ENCODE measurements around the gene CPT1B. TPM values are rescaled to one million over a fixed set of nuclear protein-coding genes. Genes with fewer than 3 reads are reported as not detected.

The CPT1B gene
- total and polyA plus RNA-seq, 2 of the 8 experiments (the other 6 are each of a cell fraction or from before 2014, with no cell fraction given), result 34.2 to 36.2 TPM

DNA sequence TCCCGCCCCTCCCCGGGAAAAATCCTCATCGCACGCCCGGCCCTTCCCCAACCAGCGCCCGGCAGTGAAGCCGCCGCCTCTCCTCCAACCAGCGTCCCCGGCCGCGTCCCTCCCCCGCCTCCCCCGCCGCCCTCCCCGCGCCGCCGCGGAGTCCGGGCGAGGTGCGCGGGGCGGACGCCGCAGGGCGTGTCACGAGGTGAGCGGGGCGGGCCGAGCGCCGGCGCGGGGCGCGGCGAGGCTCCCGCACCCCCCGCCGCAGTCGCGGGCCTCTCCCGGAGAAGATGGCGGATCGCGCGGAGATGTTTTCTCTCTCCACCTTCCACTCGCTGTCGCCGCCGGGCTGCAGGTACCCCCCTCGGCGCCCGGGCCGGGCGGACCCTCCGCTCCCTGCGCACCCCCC, 22.3 kb upstream of the CPT1B start, which contains the start of gene MAPK8IP2:
Gene MAPK8IP2, plus strand, starts transcription at position 256 of the 400 bp plus-strand sequence. Its CDS starts 26 bp downstream, at position 282.
- peak within 1 kb of the TSS; percentile 53 to 71 for H3K4me2 ChIP-seq (ENCODE audit: insufficient read depth in 1 of 2, low read depth in 2 of 2, low read length in 2 of 2)
- H3K36me3 ChIP-seq (ENCODE audit: control insufficient read depth in 2 of 4, insufficient read depth in 4 of 4, low read length in 3 of 4), result peaks cover 0 to 3% (median 0%) of the 10 kb centered on the region in 4 experiments; a peak in 1 of 8 replicates
- H3K27me3 ChIP-seq (replicated peaks in 1 of 4; ENCODE audit: control insufficient read depth in 3 of 4, extremely low read depth in 1 of 4, insufficient read depth in 3 of 4, low read length in 3 of 4), result peaks cover 54 to 80% (median 59%) of the 10 kb centered on the region in 4 experiments; a peak in 6 of 7 replicates
- H3K9ac ChIP-seq (replicated peaks in 1 of 4; ENCODE audit: extremely low read depth in 1 of 4, low read depth in 3 of 4, low read length in 3 of 4), result no peak within 1 kb of the TSS
- H3K4me3 ChIP-seq (ENCODE audit: extremely low read depth in 1 of 4, insufficient read depth in 2 of 4, low read depth in 3 of 4, low read length in 4 of 4), result peak within 1 kb of the TSS; percentile 21 to 57 (median 26); a peak in 6 of 8 replicates
- H3K4me1 ChIP-seq (replicated peaks in 1 of 4; ENCODE audit: control insufficient read depth in 3 of 4, insufficient read depth in 4 of 4, low read length in 3 of 4), result peaks cover 0 to 16% (median 4%) of the 10 kb centered on the region in 4 experiments; a peak in 5 of 7 replicates
- no peak within 1 kb of the TSS for H3K56ac ChIP-seq (replicated peaks; ENCODE audit: insufficient read length, low read depth, low read length)
- H3K27ac ChIP-seq (ENCODE audit: low read depth, low read length), result no peak within 1 kb of the TSS
- ChIA-PET CTCF (ENCODE audit: partially characterized antibody) (no interaction called here), POLR2A (ENCODE audit: partially characterized antibody) (interaction anchor here (0.9 kb wide), 1 partner anchor 10 kb away, joined by 4 read pairs; no protein-coding TSS in a partner anchor)
- no CpG with 5 or more reads among the region's 61 CpGs for WGBS, 2 experiments (ENCODE audit: extremely low coverage in 1 of 2, insufficient coverage in 1 of 2, insufficient read length in 1 of 2, insufficient replicate concordance in 2 of 2, low coverage in 1 of 2, low lambda C conversion rate in 2 of 2, missing lambda C conversion rate in 1 of 2)
- H4K91ac ChIP-seq (replicated peaks; ENCODE audit: insufficient read length, low read length), result no peak within 1 kb of the TSS
- DNase-seq (ENCODE audit: low read depth in 1 of 2, low spot score in 2 of 2) (peak in 1 of 2 experiments; percentile 49), FAIRE-seq (no peak)
- no peak within 1 kb of the TSS for H2BK12ac ChIP-seq (ENCODE audit: low read depth, low read length)
- no peak within 1 kb of the TSS for H3K14ac ChIP-seq (ENCODE audit: insufficient read length)
- H4K5ac ChIP-seq (ENCODE audit: insufficient read length, low read depth, low read length), result no peak within 1 kb of the TSS
- H2BK15ac ChIP-seq (ENCODE audit: low read length), result no peak within 1 kb of the TSS
- no peak within 1 kb of the TSS for H2BK20ac ChIP-seq (ENCODE audit: low read length)
- peaks cover 2% of the 10 kb centered on the region; the same call in 1 of the 2 replicates for H3K23me2 ChIP-seq (ENCODE audit: low read depth, low read length)
- no peak within 1 kb of the TSS for H3K4ac ChIP-seq (replicated peaks; ENCODE audit: insufficient read length, low read depth, low read length)
- H2BK5ac ChIP-seq (ENCODE audit: low read depth, low read length), result no peak within 1 kb of the TSS
- no peak within 1 kb of the TSS for H3K23ac ChIP-seq (ENCODE audit: insufficient read length)
- H3K79me1 ChIP-seq (ENCODE audit: low read depth, low read length), result no peaks in the 10 kb centered on the region
- H4K8ac ChIP-seq (ENCODE audit: extremely low read depth, insufficient read depth, low read length), result peak within 1 kb of the TSS; percentile 57; the same call in 1 of the 2 replicates
- H3K18ac ChIP-seq (ENCODE audit: extremely low read depth, low read length), result no peak within 1 kb of the TSS; the same call in 1 of the 2 replicates
- no peaks in the 10 kb centered on the region for H3K79me2 ChIP-seq (ENCODE audit: control insufficient read depth in 1 of 2, insufficient read depth in 2 of 2, low read length in 2 of 2)
- no peak within 1 kb of the TSS for H2BK120ac ChIP-seq (replicated peaks; ENCODE audit: low read depth, low read length)
- no peak within 1 kb of the TSS for H2AK5ac ChIP-seq (ENCODE audit: low read depth, low read length)
- H3K9me3 ChIP-seq (ENCODE audit: insufficient read depth in 2 of 2, low read depth in 1 of 2, low read length in 1 of 2), result no peaks in the 10 kb centered on the region
- no peak within 1 kb of the TSS for H2AFZ ChIP-seq (ENCODE audit: low read length)
- peaks cover 9 to 11% of the 10 kb centered on the region in 2 experiments for H4K20me1 ChIP-seq (replicated peaks in 1 of 2; ENCODE audit: control insufficient read depth in 1 of 2, insufficient read depth in 2 of 2, low read length in 2 of 2)
- TF ChIP-seq, protein P1, sequence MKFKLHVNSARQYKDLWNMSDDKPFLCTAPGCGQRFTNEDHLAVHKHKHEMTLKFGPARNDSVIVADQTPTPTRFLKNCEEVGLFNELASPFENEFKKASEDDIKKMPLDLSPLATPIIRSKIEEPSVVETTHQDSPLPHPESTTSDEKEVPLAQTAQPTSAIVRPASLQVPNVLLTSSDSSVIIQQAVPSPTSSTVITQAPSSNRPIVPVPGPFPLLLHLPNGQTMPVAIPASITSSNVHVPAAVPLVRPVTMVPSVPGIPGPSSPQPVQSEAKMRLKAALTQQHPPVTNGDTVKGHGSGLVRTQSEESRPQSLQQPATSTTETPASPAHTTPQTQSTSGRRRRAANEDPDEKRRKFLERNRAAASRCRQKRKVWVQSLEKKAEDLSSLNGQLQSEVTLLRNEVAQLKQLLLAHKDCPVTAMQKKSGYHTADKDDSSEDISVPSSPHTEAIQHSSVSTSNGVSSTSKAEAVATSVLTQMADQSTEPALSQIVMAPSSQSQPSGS (IDR thresholded peaks at IDR 0.05; ENCODE audit: low read length), result no peak
- TF ChIP-seq KDM1A (IDR thresholded peaks at IDR 0.05; ENCODE audit: borderline replicate concordance, low read length) (no peak), GTF2F1 (IDR thresholded peaks at IDR 0.05; ENCODE audit: borderline replicate concordance, low read depth, low read length) (no peak), FOSL1 (IDR thresholded peaks at IDR 0.05; ENCODE audit: insufficient read depth, low read depth, low read length) (no peak), EGR1 (IDR thresholded peaks at IDR 0.05; ENCODE audit: borderline replicate concordance, low read depth, low read length) (no peak)
- TF ChIP-seq, protein P2, sequence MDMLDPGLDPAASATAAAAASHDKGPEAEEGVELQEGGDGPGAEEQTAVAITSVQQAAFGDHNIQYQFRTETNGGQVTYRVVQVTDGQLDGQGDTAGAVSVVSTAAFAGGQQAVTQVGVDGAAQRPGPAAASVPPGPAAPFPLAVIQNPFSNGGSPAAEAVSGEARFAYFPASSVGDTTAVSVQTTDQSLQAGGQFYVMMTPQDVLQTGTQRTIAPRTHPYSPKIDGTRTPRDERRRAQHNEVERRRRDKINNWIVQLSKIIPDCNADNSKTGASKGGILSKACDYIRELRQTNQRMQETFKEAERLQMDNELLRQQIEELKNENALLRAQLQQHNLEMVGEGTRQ (IDR thresholded peaks at IDR 0.05; ENCODE audit: low read length), result no peak
